Transverse colon (tissue), 3 donors: Measurements from ENCODE around the gene TNFSF8.

Experiments
- POLR2A ChIP-seq: fragments of 450-650 bp; IDR thresholded peaks from one replicate; pipeline ENCODE4 v1.6.1; 2016; ENCODE audit warnings: antibody characterized with exemption, mild to moderate bottlenecking, moderate library complexity
- POLR2AphosphoS5 ChIP-seq, 3 donors: sonication (generic); formaldehyde crosslinking; IDR thresholded peaks; one replicate each; pipeline ENCODE4 v1.6.1; 2016; ENCODE audit warnings: antibody characterized with exemption in 3 of 3

DNA sequence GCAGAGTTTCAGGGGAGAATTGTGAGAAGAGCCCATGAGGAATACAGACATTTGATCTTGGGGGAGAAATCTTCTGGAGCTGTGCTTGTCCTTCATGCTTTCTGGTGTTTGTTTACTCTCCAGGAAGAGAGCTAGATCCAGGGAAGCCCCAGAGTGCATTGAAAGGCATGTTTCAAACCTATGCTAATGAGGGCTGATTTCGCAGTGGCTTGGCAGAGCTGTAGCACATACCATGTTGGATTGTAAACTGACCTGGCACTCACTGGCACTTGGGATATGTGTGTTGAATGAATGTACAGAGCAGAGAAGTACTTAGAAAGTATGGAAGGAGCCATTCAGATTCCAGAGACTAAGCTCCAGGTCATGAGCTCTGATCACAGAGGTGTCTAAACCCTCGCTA lies 30.9 kb downstream of the TNFSF8 start:
- TF ChIP-seq POLR2A (no peak), POLR2AphosphoS5 (IDR thresholded peaks at IDR 0.05) (no peak)
